Activated T-helper 1 cell treated with Interleukin-2 at 50 U/mL for 16 hours (primary cell): ENCODE results near the gene DSG2.

Experiments
- DNase-seq: peaks from one replicate; pipeline ENCODE4 v3.0.0-alpha.2; 2020; ENCODE audit warnings: low read depth

Gene DSG2

GRCh38 chr18:31590570-31590969 is 92.6 kb downstream of the DSG2 start:
- DNase-seq: no peak

- DNase-seq: no peak
These were observed 93.1 kb downstream of the DSG2 start for GRCh38 chr18:31591113-31591512.

GRCh38 chr18:31591628-31592027 is 93.7 kb downstream of the DSG2 start, which contains the start of gene TTR:
Gene TTR (plus strand): TSS chr18:31591877. CDS start chr18:31591903, 26 bp downstream.
- DNase-seq: no peak

- DNase-seq: no peak
These were observed 94.7 kb downstream of the DSG2 start for GRCh38 chr18:31592506-31593157.

GRCh38 chr18:31595121-31595771 is 97.3 kb downstream of the DSG2 start:
- no peak for DNase-seq

- no peak for DNase-seq
These were observed 98.3 kb downstream of the DSG2 start for GRCh38 chr18:31596081-31596872.

GRCh38 chr18:31598021-31598805 is 100.2 kb downstream of the DSG2 start:
- no peak for DNase-seq
